ENCODE measurements around the gene SMYD3.
A peak's percentile ranks its signal among the peaks of the same experiment; 100 is the strongest.
"Not testable (repeated sequence)": the region's sequence is repeated elsewhere in the genome, so short reads cannot be mapped to it uniquely, and the experiment has no call there.

The SMYD3 gene

DNA sequence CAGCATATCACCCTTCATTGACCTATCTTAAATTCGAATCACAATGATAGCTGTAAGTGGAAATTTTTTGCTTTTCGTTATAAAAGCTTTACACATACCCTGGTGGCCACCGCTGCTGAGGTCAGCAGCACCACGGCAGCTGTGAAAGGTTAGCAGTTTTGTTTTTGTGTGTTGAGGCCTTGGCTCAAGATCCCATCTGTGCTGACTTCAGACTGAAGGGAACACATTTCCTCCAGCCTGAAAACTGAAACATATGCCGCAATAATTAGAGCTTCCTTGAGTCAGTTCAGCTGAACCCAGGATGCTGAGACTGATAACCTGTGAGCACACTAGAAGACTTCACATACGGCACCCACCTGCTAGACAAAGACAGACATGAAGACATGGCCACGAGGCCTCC lies 103.0 kb downstream of the SMYD3 start:
- DNase-seq = peak; percentile 63

DNA sequence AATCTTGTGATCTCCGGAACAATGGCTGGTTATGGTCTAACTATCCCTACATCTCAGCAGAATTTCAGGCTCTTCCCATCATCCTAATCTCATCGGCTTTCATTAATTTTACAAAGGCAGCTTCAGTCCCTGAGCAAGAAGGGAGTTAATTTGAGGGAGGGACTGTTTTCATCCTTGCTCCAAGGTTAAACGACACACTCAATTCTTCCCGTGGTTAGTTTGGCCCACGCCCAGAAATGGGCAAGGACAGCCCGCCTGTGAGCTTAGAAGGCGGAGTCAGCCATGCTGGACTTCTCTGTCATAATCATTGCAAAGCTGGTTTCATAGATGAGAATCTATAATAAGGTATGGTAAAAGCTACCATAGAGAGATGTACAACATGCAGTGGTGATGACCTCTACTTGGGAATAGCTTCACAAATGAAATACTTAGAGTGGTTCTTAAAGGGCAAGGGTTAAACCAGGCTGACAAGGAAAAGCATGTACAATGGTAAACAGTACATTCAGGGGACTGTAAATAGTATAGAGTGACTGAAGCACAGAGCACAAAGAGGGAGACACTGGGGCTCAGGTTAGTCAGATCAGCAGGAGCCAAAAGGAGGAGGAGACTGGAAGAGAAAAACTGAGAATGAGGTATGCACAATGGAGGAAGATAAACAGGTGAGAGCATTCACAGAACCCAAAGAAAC lies 108.8 kb downstream of the SMYD3 start:
- DNase-seq = no peak

DNA sequence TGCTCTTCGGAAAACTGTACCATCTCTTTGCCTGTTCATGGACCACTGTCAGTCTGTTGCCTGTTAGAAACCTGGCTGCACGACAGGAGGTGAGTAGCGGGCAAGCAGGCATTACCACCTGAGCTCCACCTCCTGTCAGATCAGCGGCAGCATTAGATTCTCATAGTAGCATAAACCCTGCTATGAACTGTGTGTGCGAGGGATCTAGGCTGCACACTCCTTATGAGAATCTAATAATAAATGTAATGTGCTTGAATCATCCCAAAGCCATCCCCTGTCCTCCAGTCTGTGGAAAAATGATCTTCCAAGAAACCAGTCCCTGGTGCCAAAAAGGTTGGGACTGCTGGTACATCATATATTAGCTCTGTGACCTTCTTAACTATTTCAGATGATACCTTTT lies 110.0 kb downstream of the SMYD3 start:
- DNase-seq = no peak

DNA sequence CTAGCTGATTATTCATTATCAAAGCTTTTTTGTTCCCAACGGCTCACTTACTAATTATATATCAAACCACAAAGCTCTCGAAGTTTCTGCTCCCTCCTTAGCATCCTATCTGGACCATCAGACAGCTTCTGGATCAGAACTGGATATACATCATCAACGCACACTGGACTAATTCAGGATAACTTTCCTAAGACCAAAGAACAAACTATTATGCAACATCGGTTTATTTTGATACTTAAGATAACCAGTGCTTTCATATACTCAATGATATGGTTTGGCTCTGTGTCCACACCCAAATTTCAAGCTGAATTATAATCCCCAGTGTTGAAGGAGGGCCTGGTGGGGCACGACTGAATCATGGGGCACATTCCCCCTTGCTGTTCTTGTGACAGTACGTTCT lies 110.8 kb downstream of the SMYD3 start:
- no peak for DNase-seq

DNA sequence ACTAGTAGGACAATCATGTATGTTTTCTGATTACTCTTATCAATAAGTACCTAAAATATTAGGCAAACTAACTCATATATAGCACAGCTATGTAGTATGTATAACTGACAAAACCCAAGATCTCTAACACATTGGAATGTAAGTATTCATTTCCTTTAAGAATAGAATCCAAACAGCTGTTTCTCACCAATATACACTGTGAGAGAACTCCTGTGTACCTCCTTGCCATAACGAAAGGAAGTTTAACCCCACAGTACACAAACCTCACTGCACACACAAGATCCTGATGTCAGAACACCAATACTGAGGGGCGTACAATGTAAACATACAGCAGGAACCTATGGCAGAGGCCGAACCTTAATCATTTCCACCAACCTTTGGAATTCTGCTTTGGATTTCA lies 113.0 kb downstream of the SMYD3 start:
- no peak for DNase-seq

DNA sequence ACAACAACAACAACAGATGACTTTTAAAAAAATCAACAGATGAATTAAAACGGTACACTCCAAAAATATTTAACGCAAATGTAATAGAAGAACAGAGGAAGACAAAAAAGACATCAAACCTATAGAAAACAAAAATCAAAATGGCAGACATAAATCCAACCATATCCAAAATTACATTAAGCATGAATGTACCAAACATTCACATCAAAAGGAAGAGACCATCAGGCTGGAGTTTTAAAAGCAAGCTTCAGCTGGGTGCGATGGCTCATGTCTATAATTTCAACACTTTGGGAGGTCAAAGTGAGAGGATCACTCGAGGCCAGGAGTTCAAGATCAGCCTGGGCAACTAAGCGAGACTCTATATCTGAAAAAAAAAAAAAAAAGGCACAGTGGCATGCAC lies 116.2 kb downstream of the SMYD3 start:
- no peak for DNase-seq

DNA sequence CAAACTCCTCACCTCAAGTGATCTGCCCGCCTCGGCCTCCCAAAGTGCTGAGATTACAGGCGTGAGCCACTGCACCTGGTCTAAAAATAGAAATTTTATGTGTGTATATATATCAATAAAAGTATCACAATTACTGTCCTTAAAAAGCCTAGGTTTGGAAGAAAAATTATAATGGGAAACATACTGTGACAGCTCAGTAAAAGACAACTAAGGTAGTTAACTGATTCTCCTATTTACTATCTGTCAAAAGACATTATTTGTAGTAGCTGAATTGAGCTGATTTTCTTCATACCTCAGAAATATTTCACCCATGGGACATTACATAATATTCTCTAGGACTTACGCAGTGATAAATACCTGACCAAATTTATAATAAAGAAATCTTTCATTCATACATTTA lies 122.5 kb downstream of the SMYD3 start:
- DNase-seq = no peak

DNA sequence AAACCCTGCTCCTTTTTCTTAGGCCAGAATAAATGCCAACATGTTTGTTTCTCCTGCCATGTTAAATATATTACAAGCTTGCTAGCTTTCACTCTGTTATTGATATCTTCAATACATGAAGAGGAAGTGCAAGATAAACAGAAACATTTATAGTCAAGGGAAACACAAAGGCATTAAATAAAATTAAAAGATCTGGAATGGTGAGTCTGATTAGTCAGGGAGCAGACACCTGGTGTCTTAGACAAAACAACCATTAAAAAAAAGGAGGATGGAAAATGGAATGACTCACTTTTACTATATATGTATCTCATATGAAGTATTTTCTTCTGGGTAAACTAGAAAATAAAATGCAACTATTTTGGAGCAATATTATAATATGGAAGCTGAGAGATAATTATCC lies 123.3 kb downstream of the SMYD3 start:
- no peak for DNase-seq

DNA sequence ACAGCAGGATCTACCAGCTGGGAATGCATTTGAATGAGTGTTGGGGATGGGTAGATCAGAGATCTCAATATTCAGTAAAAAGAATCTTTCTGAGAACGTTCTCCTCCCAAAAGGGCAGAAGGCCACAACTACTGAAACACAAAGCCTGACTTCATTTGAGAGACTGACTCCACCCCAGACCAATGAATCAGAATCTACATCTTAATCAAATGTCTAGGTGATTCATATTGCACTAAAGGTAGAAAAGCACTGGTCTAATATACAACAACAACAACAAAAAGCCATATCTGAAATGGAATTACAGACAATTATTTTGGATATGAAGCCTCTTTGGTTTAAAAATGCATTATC lies 123.9 kb downstream of the SMYD3 start:
- no peak for DNase-seq

DNA sequence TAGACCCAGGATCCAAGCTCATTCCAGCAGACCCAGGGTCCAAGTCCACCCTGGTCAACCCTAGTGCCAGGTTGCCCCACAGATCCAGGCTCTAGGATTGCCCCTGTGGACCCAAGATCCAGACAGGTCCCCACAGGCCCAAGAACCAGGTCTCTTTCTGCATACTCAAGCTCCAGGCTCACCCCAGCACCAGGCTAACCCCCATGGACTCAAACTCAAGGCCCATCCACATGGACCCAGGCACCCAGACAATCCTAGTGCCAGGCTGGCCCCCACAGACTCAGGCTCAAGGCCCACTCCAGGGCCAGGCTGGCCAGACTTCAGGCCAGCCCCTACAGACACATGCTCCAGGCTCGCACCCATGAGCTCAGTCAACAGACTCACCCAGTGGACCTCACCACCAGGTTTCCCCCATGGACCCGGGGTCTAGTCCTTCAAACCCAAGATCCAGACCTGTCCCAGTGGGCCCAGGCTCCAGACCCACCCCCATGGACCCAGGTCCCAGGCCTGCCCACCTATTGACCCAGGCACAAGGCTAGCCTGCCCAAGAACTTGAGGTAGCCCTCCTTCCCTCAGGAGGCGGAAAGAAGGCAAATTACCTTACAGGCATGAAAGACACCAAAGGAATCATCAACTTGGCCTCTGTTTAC lies 124.4 kb downstream of the SMYD3 start:
- DNase-seq = no peak

DNA sequence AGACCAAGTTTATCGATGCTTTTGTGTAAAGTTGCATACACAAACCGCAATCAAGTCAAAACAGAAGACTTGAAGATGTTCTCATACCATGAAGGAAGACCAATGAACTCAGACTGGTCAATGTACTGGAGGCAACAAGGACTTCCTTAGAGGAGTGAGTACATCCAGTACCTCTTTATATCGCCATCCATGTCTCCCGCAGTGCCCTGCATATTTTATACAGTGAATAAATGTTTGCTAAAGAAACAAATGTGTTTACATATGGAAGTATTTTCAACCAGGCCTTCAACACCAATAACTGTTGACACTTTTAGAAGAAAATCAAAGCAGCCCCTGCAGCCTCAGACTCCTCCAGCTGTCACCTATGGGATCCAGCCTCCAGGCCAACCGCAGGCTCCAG lies 125.6 kb downstream of the SMYD3 start:
- no peak for DNase-seq

DNA sequence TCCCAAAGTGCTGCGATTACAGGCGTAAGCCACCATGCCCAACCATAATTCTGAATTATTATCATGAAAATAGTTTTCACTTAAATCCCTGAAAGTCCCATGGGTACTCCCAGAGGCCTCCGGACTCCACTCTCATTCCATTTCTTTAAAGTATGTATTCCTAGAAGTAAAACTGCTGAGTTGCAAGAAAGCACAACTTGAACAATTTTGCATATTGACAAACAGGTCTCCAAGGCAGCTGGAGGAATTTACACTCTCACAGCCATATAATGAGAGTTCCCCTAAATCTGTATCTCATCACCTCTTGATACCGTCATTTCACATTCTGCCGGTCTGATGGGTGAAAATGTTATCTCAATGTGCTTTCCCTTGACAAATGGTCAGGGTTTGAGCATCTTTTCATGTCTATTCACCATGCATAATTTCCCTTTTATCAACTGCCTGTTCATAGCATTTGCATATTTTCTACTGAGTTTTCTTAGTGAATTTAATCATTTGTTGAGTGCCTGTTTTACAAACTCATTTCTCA lies 129.4 kb downstream of the SMYD3 start:
- no peak for DNase-seq

DNA sequence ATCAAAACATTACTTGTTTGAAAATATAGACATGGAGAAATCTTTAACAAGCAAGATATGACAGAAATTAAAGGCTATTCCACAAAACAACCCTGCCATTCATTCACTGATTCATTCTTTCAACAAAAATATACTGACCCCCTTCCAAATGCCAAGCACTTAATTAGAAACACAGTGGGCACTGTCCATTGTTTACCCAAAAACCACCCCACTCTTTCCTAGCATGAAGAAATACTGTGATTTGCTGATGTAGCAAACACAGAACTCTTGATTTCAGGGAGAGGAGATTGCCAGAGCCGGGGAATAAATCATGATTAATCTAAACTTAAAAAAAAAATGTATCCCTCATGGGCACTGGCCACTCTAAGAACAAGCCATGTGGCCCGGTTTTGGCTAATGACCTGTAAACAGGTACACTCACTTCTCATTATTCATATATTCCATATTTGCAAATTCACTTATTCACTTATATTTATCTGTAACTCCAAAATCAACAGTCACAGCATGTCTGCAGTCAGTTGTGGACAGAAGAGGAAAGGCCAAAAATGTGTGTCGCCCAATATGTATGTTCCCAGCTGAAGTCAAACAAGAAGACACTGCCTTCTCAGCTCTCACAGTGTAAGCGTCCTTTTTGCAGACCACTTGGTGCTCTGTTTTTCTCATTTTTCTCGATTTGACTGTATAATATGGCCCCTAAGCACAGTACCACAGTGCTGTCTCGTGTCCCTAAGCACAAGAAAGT lies 133.1 kb downstream of the SMYD3 start:
- no peak for DNase-seq

DNA sequence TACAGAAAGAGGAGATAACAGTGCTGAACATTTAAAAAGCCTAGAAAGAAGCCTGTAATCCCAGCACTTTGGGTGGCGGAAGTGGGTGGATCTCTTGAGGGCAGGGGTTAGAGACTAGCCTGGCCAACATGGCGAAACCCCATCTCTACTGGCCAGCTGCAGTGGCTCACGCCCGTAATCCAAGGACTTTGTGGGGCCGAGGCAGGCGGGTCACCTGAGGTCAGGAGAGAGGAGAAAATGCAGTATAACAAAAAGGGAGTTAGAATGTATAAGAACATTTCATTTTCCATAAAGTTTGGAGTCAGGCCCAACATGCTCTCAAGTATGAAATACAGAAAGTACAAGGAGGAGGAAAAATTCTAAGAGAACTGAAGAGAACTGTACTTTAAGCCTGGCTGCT lies 134.5 kb downstream of the SMYD3 start:
- no peak for DNase-seq

DNA sequence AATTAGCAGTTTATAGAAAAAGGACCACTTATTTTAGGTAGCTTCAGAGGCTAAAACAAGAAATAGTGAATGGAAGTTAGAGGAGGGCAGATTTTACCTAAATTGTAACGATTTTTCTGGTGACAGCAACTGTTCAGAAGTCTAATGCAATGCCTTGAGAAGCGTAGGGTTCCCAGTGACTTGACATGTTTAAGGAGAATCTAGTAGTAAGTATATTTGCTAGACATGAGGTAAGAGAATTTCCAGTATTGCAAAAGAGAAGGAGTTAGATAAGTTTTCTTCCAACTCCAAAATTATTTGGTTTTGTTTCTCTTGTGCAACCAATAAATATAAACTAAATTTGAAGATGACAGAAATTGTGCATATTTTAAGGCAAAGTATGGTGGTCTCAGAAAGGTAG lies 140.0 kb downstream of the SMYD3 start:
- no peak for DNase-seq

DNA sequence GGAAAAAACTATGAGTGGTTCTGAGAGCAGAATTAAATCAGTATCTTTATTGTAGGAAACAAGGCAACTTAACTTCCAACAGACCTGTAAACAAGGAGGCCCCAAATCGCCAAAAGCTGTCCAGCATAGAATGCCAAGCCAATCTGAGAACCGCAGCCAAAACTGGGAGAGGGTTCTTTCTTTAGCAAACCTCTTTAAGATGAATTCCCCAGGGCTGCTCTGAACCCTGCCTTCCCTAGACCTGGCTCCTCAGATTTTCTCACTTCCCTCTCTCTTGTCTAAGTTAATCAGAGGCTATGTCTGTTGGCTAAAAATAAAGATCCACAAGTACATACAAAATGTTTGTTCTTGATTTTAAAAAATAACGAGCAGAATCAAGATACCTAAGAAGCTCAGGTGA lies 141.4 kb downstream of the SMYD3 start:
- DNase-seq = no peak

DNA sequence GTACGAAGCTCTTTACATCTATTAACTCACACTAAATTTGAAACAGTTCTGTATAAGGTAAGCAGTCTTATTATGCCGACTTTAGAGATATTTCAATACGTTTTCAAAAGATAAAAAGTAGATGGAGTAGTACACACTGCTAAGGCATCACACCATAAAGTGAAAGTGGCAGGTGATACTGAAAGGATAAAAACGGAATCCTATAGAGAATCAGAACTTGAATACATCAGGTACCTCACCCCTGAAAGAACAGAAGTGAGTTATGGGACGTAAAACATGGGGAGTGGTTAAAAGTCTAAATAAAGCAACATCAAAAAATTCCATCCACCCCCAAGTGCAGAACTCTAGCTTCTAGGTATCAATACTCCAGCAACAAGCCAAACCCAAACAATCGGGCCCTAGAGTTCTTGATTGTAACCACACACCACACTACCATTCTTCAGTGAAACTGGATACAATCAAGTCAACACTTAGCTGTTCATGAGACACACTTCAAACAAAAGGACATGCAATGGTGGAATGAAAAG lies 142.6 kb downstream of the SMYD3 start:
- no peak for DNase-seq

DNA sequence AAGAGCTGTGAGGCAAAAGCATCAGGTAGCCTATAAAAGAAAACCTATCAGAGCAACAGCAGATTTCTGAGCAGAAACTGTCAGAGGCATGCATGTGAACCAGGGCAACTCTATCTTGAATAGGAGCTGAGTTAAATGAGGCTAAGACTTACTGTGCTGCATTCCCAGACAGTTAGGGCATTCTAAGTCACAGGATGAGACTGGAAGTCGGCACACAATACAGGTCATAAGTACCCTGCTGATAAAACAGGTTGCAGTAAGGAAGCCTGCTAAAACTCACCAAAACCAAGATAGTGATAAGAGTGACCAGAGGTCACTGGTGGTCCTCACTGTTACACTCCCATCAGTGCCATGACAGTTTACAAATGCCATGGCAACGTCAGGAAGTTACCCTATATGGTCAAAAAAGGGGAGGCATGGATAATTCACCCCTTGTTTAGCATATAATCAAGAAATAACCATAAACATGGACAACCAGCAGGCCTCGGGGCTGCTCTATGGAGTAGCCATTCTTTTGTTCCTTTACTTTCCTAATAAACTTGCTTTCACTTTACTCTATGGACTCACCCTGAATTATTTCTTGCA lies 150.0 kb downstream of the SMYD3 start:
- not testable (repeated sequence) for DNase-seq

DNA sequence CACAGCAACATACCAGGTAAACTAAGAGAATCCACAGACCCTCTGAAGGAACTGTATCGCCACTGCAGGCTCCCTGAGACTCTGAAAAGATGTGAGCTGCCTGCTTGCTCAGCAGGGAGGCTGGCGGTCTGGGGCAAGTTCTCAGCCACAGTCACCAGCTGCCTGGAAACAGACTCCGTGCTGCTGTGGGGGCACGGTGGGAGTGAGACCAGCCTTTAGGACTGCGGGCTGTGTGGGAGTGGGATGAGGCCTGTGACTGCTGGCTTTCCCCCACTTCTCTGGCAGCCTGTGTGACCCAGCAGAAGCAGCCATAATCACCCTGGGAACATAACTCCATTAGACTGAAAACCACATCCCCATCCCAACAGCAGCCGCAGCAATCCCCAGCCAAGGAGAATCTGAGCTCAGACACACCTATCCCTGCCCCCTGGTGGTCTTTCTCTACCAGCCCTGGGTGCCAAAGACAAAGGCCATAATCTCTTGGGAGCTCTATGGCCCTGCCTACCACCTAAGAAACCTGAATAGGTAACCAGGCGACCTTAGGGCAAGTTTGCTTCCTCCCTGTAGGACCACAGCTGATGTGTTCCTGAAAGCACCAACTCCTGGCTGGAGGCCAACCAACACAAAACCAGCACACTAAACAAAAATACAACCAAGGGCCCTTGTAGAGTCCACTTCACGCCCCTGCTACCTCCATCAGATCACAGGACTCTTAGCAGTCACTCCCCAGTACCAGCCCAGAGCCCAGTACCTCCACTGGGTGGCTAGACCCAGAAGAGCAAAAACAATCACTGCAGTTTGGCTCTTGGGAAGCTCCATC lies 151.5 kb downstream of the SMYD3 start:
- DNase-seq = no peak

DNA sequence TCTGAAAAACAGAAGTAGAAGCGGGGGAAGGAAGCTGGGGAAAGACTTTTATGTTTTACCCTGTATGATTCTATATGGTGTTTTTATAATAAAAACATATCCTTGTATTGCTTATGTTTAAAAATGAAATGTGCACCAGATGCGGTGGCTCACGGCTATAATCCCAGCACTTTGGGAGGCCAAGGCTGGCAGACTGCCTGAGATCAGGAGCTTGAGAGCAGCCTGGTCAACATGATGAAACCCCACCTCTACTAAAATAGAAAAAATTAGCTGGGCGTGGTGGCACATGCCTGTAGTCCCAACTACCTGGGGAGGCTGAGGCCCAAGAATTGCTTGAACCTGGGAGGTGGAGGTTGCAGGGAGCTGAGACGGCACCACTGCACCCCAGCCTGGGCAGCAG lies 155.4 kb downstream of the SMYD3 start:
- peak; percentile 6 for DNase-seq

DNA sequence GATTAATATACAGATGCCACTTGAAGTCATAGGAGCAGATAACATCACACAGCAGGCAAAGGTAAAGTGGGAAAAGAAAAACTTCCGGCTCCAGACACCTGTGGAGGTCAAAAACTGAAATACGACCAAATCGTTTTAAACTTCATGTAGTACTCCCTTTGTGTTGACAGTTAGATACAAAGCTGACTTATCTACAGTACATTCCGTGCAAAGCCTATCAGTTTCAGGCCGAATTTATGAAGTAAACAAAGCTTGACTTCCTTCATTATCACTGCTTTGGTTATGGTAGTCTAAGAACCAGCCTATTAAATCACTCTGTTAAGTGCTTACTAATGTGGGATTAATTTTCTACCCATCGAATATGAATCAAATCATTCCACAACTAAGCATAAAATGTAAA lies 156.3 kb downstream of the SMYD3 start:
- DNase-seq = no peak

DNA sequence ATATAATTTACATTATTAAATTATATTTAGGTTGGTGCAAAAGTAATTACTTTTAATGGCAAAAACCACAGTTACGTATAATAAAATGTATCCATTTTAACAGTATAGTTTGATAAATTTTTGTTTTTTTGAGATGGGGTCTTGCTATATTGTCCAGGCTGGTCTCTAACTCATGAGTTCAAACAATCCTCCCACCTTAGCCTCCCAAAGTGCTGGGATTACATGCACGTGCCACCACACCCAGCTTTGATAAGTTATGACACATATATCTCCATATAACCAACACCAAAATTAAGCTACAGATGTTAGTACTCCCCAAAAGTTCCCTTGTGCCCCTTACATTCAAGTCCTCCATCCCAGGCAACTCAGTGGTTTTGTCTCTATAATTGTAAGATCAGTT lies 163.1 kb downstream of the SMYD3 start:
- no peak for DNase-seq

DNA sequence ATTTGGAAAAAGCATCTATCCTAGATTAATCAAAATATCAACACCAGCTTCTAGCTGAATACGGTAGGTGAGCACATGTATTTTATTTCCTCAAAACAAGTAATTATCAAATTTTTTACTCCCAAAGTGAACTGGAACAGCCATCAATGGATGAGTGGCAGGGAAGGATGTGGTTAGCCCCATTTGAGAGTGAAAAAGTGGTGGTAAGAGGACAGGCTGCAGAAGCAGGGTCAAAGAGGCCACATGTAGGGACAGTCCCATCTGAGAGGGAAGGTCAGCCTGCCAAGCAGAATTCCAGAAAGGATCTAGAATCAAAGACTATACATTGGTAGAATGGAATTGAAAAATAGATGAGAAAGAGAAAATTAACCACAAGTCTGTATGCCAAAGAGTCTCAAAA lies 163.8 kb downstream of the SMYD3 start:
- DNase-seq = no peak

Data from NCI-H2171 (cell line).